OCI-LY7 (cell line): Measurements from ENCODE around the gene TK1. TPM values are rescaled to one million over a fixed set of nuclear protein-coding genes. Genes with fewer than 3 reads are reported as not detected.

Source experiments
- BruUV-seq: library from RNA; stranded (reverse); fragments of 400-500 nt; replicated peaks from 2 replicates; lab custom pipeline; 2021; lab: Mats Ljungman, UMichigan
- CTCF ChIA-PET: fragments of 300-600 bp; sonication (Branson Sonifier 250); formaldehyde crosslinking; loops from one replicate; lab custom pipeline; 2022; ENCODE audit warnings: antibody characterized with exemption; ENCODE audit not compliant: unreplicated experiment; lab: Charles Lee
- POLR2A ChIA-PET: fragments of 300-600 bp; sonication (Branson Sonifier 250); formaldehyde crosslinking; loops from one replicate; lab custom pipeline; 2022; ENCODE audit warnings: antibody characterized with exemption; lab: Charles Lee
- DNase-seq: peaks from one replicate; pipeline ENCODE4 v3.0.0-alpha.2; 2015; ENCODE audit warnings: low spot score
- H2AFZ ChIP-seq: fragments of 200-600 bp; sonication (generic), shearing (Covaris generic); 2 replicates; pipeline ENCODE4 v1.6.1; 2014; ENCODE audit warnings: mild to moderate bottlenecking, antibody characterized with exemption, low read length, moderate library complexity
- H3K27ac ChIP-seq: fragments of 200-600 bp; sonication (generic); 2 replicates; pipeline ENCODE4 v1.5.1; 2014; ENCODE audit warnings: mixed run types, low read depth, mild to moderate bottlenecking, moderate library complexity, low read length, inconsistent platforms; ENCODE audit not compliant: poor library complexity, severe bottlenecking
- H3K36me3 ChIP-seq: fragments of 200-600 bp; sonication (generic); 2 replicates; pipeline ENCODE4 v1.6.1; 2014; ENCODE audit warnings: mild to moderate bottlenecking, antibody characterized with exemption, low read length, moderate library complexity, mixed read lengths; ENCODE audit not compliant: insufficient read depth
- H3K4me1 ChIP-seq: fragments of 200-600 bp; sonication (generic); 2 replicates; pipeline ENCODE4 v1.5.1; 2014; ENCODE audit warnings: mild to moderate bottlenecking, low read length; ENCODE audit not compliant: insufficient read depth, poor library complexity, severe bottlenecking
- H3K4me2 ChIP-seq: fragments of 200-600 bp; sonication (generic); 2 replicates; pipeline ENCODE4 v1.6.1; 2014; ENCODE audit warnings: mild to moderate bottlenecking, low read length
- H3K4me3 ChIP-seq: fragments of 200-600 bp; sonication (generic); 2 replicates; pipeline ENCODE4 v1.5.1; 2014; ENCODE audit warnings: mild to moderate bottlenecking, low read depth, low read length; ENCODE audit not compliant: poor library complexity, severe bottlenecking
- H3K79me2 ChIP-seq: fragments of 200-600 bp; sonication (generic); 2 replicates; pipeline ENCODE4 v1.6.1; 2016; ENCODE audit warnings: low read depth, mild to moderate bottlenecking, low read length, moderate library complexity, mixed read lengths; ENCODE audit not compliant: insufficient read depth
- H3K9me2 ChIP-seq: fragments of 200-600 bp; sonication (generic); 2 replicates; pipeline ENCODE4 v1.6.1; 2016; ENCODE audit warnings: mild to moderate bottlenecking, low read length, mixed read lengths; ENCODE audit not compliant: insufficient read depth
- H3K9me3 ChIP-seq: fragments of 200-600 bp; sonication (generic); 2 replicates; pipeline ENCODE4 v1.6.1; 2014; ENCODE audit warnings: mild to moderate bottlenecking, mixed run types, low read length, mixed read lengths
- H4K20me1 ChIP-seq: fragments of 200-600 bp; sonication (generic); 2 replicates; pipeline ENCODE4 v1.6.1; 2014; ENCODE audit warnings: mild to moderate bottlenecking, antibody characterized with exemption, low read length, moderate library complexity, mixed read lengths; ENCODE audit not compliant: insufficient read depth
- CTCF ChIP-seq: fragments of 200-600 bp; sonication (generic); conservative IDR thresholded peaks from 2 replicates; pipeline ENCODE4 v1.5.1; 2014; ENCODE audit warnings: mild to moderate bottlenecking, antibody characterized with exemption, low read length, moderate library complexity, mixed read lengths
- EZH2phosphoT487 ChIP-seq: fragments of 200-600 bp; sonication (generic); IDR thresholded peaks from 2 replicates; pipeline ENCODE4 v1.6.1; 2018; ENCODE audit warnings: low read depth, borderline replicate concordance, mild to moderate bottlenecking, mixed run types, antibody characterized with exemption, low read length, moderate library complexity, mixed read lengths
- intact Hi-C: fragments of 100-400 bp; cut with micrococcal nuclease; formaldehyde crosslinking; loops from one replicate; pipeline ENCODE4 v1.10.0; 2022; ENCODE audit not compliant: unreplicated experiment
- total RNA-seq, 2 experiments: library from RNA; depleted of rRNA in 1 of 2; stranded (reverse); fragments of >200 nt in 1 of 2; shearing (Covaris generic) in 1 of 2; gene quantifications; 2 replicates each; pipeline ENCODE4 v1.2.3, GENCODE V29; 2014 to 2022

The TK1 gene
- total RNA-seq, 2 experiments from 2014 or later, result 108 to 149 TPM

- no peak overlapping the region for H2AFZ ChIP-seq
- H3K4me2 ChIP-seq, result peak overlapping the region; percentile 96
- no peaks in the 10 kb centered on the region for H3K9me2 ChIP-seq
- no TSS peak for BruUV-seq
- peak; percentile 91 for DNase-seq
- peaks cover 54% of the 10 kb centered on the region for H3K4me1 ChIP-seq
- 0 out of 2 replicates have a peak, but pooled peaks cover 4% of the 10 kb centered on the region for H4K20me1 ChIP-seq
- TF ChIP-seq EZH2phosphoT487 (no peak), CTCF (peak; percentile 97)
- H3K9me3 ChIP-seq, result no peaks in the 10 kb centered on the region
- peaks cover 52% of the 10 kb centered on the region for H3K36me3 ChIP-seq
- peaks cover 8% of the 10 kb centered on the region; the same call in 1 of the 2 replicates for H3K79me2 ChIP-seq
- H3K27ac ChIP-seq, result peak overlapping the region; percentile 91
- ChIA-PET CTCF (interaction anchor here (0.6 kb wide), 2 partner anchors 11 to 18 kb away, joined by 3 to 4 read pairs; no protein-coding TSS in a partner anchor), POLR2A (interaction anchor here (0.6 kb wide), 1 partner anchor 1608 kb away, joined by 3 read pairs; no protein-coding TSS in a partner anchor)
- intact Hi-C loops, result loop anchor here (1.0 to 5.0 kb wide), 5 partner anchors 17 to 1647 kb away; no protein-coding TSS in a partner anchor
- H3K4me3 ChIP-seq, result peak overlapping the region; percentile 81
Measured at GRCh38 chr17:78133971-78134898, 52.6 kb downstream of the TK1 start.

GRCh38 chr17:78133179-78133951 lies 53.5 kb downstream of the TK1 start:
- CTCF ChIA-PET, result no interaction called here
- H4K20me1 ChIP-seq, result 0 out of 2 replicates have a peak, but pooled peaks cover 4% of the 10 kb centered on the region
- intact Hi-C loops, result loop anchor here (5.0 kb wide), 2 partner anchors 119 to 1646 kb away; no protein-coding TSS in a partner anchor
- peak overlapping the region; percentile 96 for H3K4me2 ChIP-seq
- peaks cover 59% of the 10 kb centered on the region for H3K4me1 ChIP-seq
- no peak overlapping the region for H2AFZ ChIP-seq
- POLR2A ChIA-PET, result interaction anchor here (0.6 kb wide), 1 partner anchor 1609 kb away, joined by 3 read pairs; no protein-coding TSS in a partner anchor
- no TSS peak for BruUV-seq
- no peaks in the 10 kb centered on the region for H3K9me3 ChIP-seq
- DNase-seq, result no peak
- peak overlapping the region; percentile 91 for H3K27ac ChIP-seq
- TF ChIP-seq EZH2phosphoT487 (no peak), CTCF (no peak)
- peaks cover 8% of the 10 kb centered on the region; the same call in 1 of the 2 replicates for H3K79me2 ChIP-seq
- peak overlapping the region; percentile 81 for H3K4me3 ChIP-seq
- H3K9me2 ChIP-seq, result no peaks in the 10 kb centered on the region
- H3K36me3 ChIP-seq, result peaks cover 52% of the 10 kb centered on the region
